Chondrocyte (in vitro differentiated cells): ENCODE measurements around the gene FGFR3. TPM values are rescaled to one million over a fixed set of nuclear protein-coding genes. Genes with fewer than 3 reads are reported as not detected.
"Not testable (repeated sequence)": the region's sequence is repeated elsewhere in the genome, so short reads cannot be mapped to it uniquely, and the experiment has no call there.

Experiments used
- DNase-seq: peaks from one replicate; pipeline ENCODE4 v3.0.0; 2021; ENCODE audit warnings: mixed read lengths, low spot score
- H3K27ac Mint-ChIP-seq: one replicate; pipeline ENCODE4 v1.8.0; 2021; ENCODE audit warnings: mild to moderate bottlenecking, moderate library complexity, mixed read lengths; ENCODE audit not compliant: unreplicated experiment
- H3K27me3 Mint-ChIP-seq: 2 replicates; pipeline ENCODE4 v1.8.0; 2021; ENCODE audit warnings: low read depth, mixed read lengths
- H3K36me3 Mint-ChIP-seq: 2 replicates; pipeline ENCODE4 v1.8.0; 2021; ENCODE audit warnings: low read depth, mixed read lengths
- H3K4me1 Mint-ChIP-seq: 2 replicates; pipeline ENCODE4 v1.8.0; 2021; ENCODE audit warnings: low read depth, mild to moderate bottlenecking, mixed read lengths
- H3K4me3 Mint-ChIP-seq: one replicate; pipeline ENCODE4 v1.8.0; 2021; ENCODE audit warnings: mild to moderate bottlenecking, moderate library complexity, mixed read lengths; ENCODE audit not compliant: unreplicated experiment
- H3K9me3 Mint-ChIP-seq: 2 replicates; pipeline ENCODE4 v1.8.0; 2021; ENCODE audit warnings: low read depth, mixed read lengths
- total RNA-seq: library from RNA; stranded (reverse); gene quantifications from 3 replicates; pipeline ENCODE4 v1.2.1, GENCODE V29; 2021
- TF ChIP-seq, protein P1 (sequence below): fragments of 200-600 bp; sonication (generic); IDR thresholded peaks from 2 replicates; pipeline ENCODE4 v1.5.0; 2021; ENCODE audit warnings: antibody characterized with exemption, mild to moderate bottlenecking, moderate library complexity

The FGFR3 gene
- total RNA-seq, 1 donor from 2014 or later = 1.3 TPM

DNA sequence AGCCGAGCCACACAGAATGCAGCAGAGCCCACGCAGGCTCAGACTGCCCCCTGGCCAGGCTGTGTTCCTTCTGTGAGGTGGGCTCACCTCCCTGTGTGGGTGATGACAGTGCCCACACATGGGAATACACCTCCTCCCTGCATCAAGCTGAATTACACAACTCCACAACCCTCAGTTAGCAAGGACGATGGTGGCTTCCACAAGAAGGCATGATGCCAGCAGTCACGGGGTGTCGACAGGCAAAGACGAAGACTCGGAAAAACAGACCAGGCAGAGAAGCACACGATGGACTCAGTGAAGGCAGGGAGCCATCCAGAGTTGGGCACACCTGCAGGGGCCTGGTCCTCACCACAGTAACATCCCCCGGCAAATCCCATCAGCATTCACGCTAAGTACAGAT lies 50.8 kb downstream of the FGFR3 start:
- peaks cover 30% of the 10 kb centered on the region for H3K4me1 Mint-ChIP-seq
- TF ChIP-seq, protein P1, sequence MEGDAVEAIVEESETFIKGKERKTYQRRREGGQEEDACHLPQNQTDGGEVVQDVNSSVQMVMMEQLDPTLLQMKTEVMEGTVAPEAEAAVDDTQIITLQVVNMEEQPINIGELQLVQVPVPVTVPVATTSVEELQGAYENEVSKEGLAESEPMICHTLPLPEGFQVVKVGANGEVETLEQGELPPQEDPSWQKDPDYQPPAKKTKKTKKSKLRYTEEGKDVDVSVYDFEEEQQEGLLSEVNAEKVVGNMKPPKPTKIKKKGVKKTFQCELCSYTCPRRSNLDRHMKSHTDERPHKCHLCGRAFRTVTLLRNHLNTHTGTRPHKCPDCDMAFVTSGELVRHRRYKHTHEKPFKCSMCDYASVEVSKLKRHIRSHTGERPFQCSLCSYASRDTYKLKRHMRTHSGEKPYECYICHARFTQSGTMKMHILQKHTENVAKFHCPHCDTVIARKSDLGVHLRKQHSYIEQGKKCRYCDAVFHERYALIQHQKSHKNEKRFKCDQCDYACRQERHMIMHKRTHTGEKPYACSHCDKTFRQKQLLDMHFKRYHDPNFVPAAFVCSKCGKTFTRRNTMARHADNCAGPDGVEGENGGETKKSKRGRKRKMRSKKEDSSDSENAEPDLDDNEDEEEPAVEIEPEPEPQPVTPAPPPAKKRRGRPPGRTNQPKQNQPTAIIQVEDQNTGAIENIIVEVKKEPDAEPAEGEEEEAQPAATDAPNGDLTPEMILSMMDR = no peak
- peaks cover 10% of the 10 kb centered on the region for H3K36me3 Mint-ChIP-seq
- H3K27ac Mint-ChIP-seq = peak overlapping the region; percentile 90
- no peaks in the 10 kb centered on the region for H3K27me3 Mint-ChIP-seq
- no peak for DNase-seq
- H3K4me3 Mint-ChIP-seq = no peak overlapping the region
- no peaks in the 10 kb centered on the region for H3K9me3 Mint-ChIP-seq

DNA sequence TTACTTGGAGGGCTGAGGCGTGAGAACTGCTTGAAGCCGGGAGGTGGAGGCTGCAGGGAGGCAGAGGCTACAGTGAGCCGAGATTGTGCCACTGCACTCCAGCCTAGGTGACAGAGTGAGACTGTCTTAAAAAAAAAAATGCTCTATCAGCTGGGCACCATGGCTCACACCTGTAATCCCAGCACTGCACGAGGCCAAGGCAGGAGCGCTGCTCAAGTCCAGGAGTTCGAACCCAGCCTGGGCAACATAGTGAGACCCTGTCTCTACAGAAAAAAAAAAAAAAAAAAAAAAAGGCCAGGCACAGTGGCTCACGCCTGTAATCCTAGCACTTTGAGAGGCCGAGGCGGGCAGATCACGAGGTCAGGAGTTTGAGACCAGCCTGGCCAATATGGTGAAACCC lies 51.5 kb downstream of the FGFR3 start:
- not testable (repeated sequence) for H3K27ac Mint-ChIP-seq, H3K4me3 Mint-ChIP-seq, H3K27me3 Mint-ChIP-seq, H3K36me3 Mint-ChIP-seq, H3K9me3 Mint-ChIP-seq, DNase-seq
- H3K4me1 Mint-ChIP-seq = peaks cover 30% of the 10 kb centered on the region

DNA sequence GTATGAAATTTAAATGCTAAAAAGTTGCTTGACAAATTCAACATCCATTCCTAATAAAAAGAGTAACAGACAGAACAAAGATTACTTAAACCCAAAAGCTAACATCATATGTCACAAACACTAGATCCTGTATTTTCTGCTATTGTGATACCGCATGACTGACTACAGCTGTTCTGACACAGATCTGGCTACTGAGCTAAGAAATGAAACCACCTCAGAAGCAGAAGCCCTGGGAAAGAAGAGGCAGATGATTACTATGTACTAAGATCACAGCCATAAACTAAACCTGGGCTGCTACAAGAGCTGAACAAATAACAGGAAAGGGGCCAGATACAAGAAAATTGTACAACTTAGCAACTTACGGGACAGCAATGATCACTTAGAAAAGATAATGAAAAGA lies 53.5 kb downstream of the FGFR3 start:
- Mint-ChIP-seq H3K36me3 (peaks cover 1% of the 10 kb centered on the region), H3K4me3 (no peak overlapping the region), H3K27me3 (no peaks in the 10 kb centered on the region)

DNA sequence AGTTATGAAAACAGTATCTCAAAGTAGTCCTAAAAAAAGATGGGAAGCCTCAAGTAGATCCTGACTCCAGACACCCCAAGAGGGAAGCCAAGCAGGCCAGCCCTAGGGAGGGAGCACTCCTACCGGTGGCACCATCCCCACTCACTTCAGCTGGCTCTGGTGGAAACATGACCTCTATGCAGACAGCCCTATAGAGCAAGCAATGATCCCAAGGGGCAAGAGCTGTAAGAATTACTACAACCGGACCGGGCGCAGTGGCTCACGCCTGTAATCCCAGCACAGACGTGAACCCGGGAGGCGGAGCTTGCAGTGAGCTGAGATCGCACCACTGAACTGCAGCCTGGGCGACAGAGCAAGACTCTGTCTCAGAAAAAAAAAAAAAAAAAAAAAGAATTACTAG lies 57.2 kb downstream of the FGFR3 start:
- Mint-ChIP-seq H3K36me3 (peaks cover 1% of the 10 kb centered on the region), H3K4me3 (no peak overlapping the region), H3K27me3 (no peaks in the 10 kb centered on the region), H3K27ac (no peak overlapping the region), H3K9me3 (no peaks in the 10 kb centered on the region), H3K4me1 (peaks cover 35% of the 10 kb centered on the region)
- no peak for DNase-seq
- TF ChIP-seq, protein P1 = no peak

More for the DNA sequence above, 53.5 kb downstream of the FGFR3 start:
- H3K9me3 Mint-ChIP-seq = no peaks in the 10 kb centered on the region
- TF ChIP-seq, protein P1 = no peak
- DNase-seq = no peak
- H3K4me1 Mint-ChIP-seq = peaks cover 38% of the 10 kb centered on the region
- no peak overlapping the region for H3K27ac Mint-ChIP-seq

DNA sequence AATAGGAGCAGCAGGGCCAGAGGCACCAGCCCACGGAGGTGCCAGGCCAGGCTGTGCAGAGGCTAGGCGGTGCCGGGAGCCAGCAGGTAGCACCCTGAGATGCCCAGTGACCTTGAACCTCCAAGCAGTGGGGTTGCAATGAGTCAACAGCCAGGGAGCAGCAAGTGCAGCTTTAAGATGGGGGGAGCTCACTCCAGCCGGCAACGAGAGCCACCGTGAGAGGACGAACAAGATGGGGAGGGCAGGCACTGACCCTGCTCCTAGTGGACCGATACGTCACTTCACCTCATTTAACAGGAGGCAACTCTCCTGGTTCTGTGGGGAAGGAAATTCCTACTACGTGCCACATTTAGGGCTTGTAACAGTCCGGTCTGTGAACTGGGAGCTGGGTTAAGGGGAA lies 58.1 kb downstream of the FGFR3 start:
- Mint-ChIP-seq H3K9me3 (no peaks in the 10 kb centered on the region), H3K4me3 (no peak overlapping the region), H3K4me1 (peaks cover 35% of the 10 kb centered on the region), H3K27me3 (no peaks in the 10 kb centered on the region), H3K27ac (no peak overlapping the region), H3K36me3 (peaks cover 1% of the 10 kb centered on the region)
- TF ChIP-seq, protein P1 = no peak
- DNase-seq = no peak

DNA sequence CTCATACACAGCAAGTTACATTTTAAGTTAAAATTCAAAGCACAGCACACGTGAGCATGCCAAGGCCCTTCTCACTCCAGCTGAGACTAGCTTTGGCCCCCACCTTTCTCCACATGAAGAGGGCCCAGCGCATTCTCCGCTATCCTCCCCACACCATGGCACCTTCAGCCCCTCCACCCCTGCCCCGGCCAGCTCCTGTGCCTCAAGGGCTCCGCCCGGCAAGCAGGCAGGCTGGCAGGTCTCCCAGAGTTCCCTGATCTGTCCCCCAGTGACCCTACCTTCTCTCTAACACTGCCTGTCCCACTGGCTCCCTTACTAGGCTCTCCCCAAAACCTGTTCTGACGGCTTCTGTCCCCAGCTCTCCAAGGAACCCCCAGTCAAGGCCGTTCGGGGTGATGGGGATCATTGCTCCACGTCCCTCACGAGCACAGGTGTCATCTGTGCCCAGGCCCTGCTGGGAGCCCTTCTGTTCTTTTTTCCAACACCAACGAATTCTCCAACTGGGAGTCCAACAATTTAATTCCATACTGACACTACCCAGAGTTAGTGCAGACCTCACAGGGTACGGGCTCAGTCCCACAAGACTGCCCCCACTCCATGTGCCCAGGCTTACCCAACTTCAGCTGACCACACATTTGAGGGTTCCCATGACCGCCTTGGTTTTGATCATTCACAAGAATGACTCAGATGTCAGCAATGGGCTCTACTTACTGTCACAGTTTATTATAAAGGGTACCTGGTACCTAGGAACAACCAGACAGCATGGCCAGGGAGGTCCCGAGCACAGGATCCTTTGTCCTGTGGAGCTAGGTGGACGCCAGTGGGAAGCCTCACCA lies 58.7 kb downstream of the FGFR3 start:
- H3K27me3 Mint-ChIP-seq = no peaks in the 10 kb centered on the region
- TF ChIP-seq, protein P1 = no peak
- no peak overlapping the region for H3K27ac Mint-ChIP-seq
- H3K9me3 Mint-ChIP-seq = no peaks in the 10 kb centered on the region
- no peaks in the 10 kb centered on the region for H3K36me3 Mint-ChIP-seq
- H3K4me3 Mint-ChIP-seq = no peak overlapping the region
- peaks cover 36% of the 10 kb centered on the region for H3K4me1 Mint-ChIP-seq
- no peak for DNase-seq
